GM12892 (cell line): Measurements from ENCODE around the gene KLHL28.
"Not testable (repeated sequence)": the region's sequence is repeated elsewhere in the genome, so short reads cannot be mapped to it uniquely, and the experiment has no call there.

ENCODE experiments used
- DNase-seq: peaks from one replicate; pipeline ENCODE4 v3.0.0; 2011; ENCODE audit not compliant: insufficient read length
- FAIRE-seq: peaks from 2 replicates; lab custom pipeline; 2011; peaks lifted over from hg19 to GRCh38; lab: Jason Lieb, UNC
- POLR2A ChIP-seq: IDR thresholded peaks from 2 replicates; pipeline ENCODE4 v1.6.1; 2011; ENCODE audit warnings: low read depth, low read length, control low read depth
- POLR2AphosphoS5 ChIP-seq: IDR thresholded peaks from 2 replicates; pipeline ENCODE4 v1.6.1; 2011; ENCODE audit warnings: low read depth, low read length, control low read depth
- TAF1 ChIP-seq: IDR thresholded peaks from 2 replicates; pipeline ENCODE4 v1.6.1; 2011; ENCODE audit warnings: low read depth, mild to moderate bottlenecking, control low read depth, low read length, borderline replicate concordance

Gene KLHL28

GRCh38 chr14:44895716-44896115 lies 66.0 kb downstream of the KLHL28 start:
- TF ChIP-seq TAF1 (no peak), POLR2A (no peak), POLR2AphosphoS5 (no peak)
- DNase-seq, result no peak
- FAIRE-seq, result no peak

- TF ChIP-seq TAF1 (no peak), POLR2AphosphoS5 (no peak), POLR2A (no peak)
- DNase-seq (no peak), FAIRE-seq (no peak)
These were observed 68.2 kb downstream of the KLHL28 start for GRCh38 chr14:44893535-44893934.

GRCh38 chr14:44891726-44892372 lies 69.9 kb downstream of the KLHL28 start:
- FAIRE-seq, DNase-seq: not testable (repeated sequence)

GRCh38 chr14:44889595-44890471 lies 71.9 kb downstream of the KLHL28 start:
- no peak for DNase-seq
- TF ChIP-seq POLR2A (no peak), TAF1 (no peak), POLR2AphosphoS5 (no peak)
- no peak for FAIRE-seq

GRCh38 chr14:44887596-44887955 lies 74.2 kb downstream of the KLHL28 start:
- FAIRE-seq (no peak), DNase-seq (no peak)
- TF ChIP-seq TAF1 (no peak), POLR2AphosphoS5 (no peak), POLR2A (no peak)

GRCh38 chr14:44886860-44887595 lies 74.7 kb downstream of the KLHL28 start:
- TF ChIP-seq TAF1, result no peak
- no peak for TF ChIP-seq POLR2A
- no peak for TF ChIP-seq POLR2AphosphoS5
- DNase-seq (no peak), FAIRE-seq (no peak)

- TF ChIP-seq POLR2AphosphoS5 (no peak), TAF1 (no peak), POLR2A (no peak)
- FAIRE-seq (no peak), DNase-seq (no peak)
These were observed 81.0 kb downstream of the KLHL28 start for GRCh38 chr14:44880791-44881190.
